ENCODE results near the gene CACNB2.

Gene CACNB2

GRCh38 chr10:18260310-18260922 is 120.2 kb downstream of the CACNB2 start:
- TF ChIP-seq CTCF (IDR thresholded peaks at IDR 0.05) = no peak
- Histone ChIP-seq H3K27ac (no peak overlapping the region), H3K4me1 (peaks cover 0 to 8% (median 0%) of the 10 kb centered on the region in 4 donors), H3K4me3 (no peak overlapping the region), H3K9me3 (no peaks in the 10 kb centered on the region), H3K36me3 (no peaks in the 10 kb centered on the region), H3K27me3 (no peaks in the 10 kb centered on the region)
- intact Hi-C loops (cut with DNase I; ENCODE audit: low total_unique reads) = no loop called here
- DNase-seq = no peak

DNA sequence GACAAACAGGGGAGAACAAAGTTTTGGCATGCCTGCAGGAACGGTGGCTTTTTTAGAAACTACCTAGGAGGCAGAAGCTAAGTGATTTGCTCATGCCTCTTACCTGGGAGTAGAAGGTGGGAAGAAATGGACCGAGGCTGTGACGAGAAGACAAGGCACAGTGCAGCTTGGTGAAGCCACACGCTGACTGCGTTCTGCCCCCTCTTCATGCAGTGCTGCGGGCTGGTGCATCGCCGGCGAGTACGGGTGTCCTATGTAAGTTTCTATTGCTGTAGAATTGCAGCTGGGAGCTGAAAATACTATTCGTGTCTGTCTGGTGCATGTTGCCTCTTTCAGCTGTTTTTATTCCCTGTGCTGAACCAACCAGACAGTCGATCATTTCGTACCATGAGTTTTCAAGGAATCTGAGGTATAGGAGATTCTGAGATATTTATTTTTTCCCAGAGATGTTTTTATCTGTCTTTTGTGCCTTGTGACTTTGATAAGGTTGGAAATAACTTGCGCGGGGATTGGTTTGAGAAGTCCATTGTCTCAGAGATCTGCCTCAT is 120.9 kb downstream of the CACNB2 start:
- Histone ChIP-seq H3K27ac (no peak overlapping the region), H3K4me1 (peaks cover 0 to 5% (median 0%) of the 10 kb centered on the region in 4 donors), H3K4me3 (no peak overlapping the region), H3K9me3 (no peaks in the 10 kb centered on the region), H3K27me3 (no peaks in the 10 kb centered on the region), H3K36me3 (no peaks in the 10 kb centered on the region)
- intact Hi-C loops (cut with DNase I; ENCODE audit: low total_unique reads) = no loop called here
- no peak for TF ChIP-seq CTCF (IDR thresholded peaks at IDR 0.05)
- DNase-seq = no peak

DNA sequence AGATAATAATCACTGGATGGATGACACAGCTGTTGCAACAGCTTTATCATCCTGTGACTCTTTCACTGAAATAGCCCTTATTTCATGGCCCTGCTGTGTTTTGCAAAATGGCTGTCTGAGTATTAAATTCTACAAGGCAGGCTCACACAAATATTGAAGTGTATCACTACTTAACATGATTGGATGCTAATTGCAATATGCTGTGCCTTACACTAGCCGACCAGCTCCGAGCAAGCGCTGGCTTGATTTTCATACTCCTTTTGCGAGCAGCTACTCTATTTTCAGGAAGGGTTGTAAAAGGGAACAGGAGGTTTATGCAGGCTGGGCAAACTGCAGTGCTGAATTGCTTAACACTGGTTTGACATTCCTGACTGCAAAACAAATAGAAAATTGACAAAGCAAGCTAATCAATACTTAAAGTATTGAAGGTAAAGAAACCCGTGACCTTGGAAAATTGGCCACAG is 121.6 kb downstream of the CACNB2 start:
- DNase-seq = no peak
- intact Hi-C loops (cut with DNase I; ENCODE audit: low total_unique reads) = no loop called here
- Histone ChIP-seq H3K4me3 (no peak overlapping the region), H3K4me1 (no peaks in the 10 kb centered on the region), H3K27me3 (no peaks in the 10 kb centered on the region), H3K27ac (no peak overlapping the region), H3K36me3 (no peaks in the 10 kb centered on the region), H3K9me3 (no peaks in the 10 kb centered on the region)
- no peak for TF ChIP-seq CTCF (IDR thresholded peaks at IDR 0.05)

GRCh38 chr10:18264466-18265050 is 124.3 kb downstream of the CACNB2 start:
- H3K9me3 ChIP-seq = no peaks in the 10 kb centered on the region
- no peaks in the 10 kb centered on the region for H3K27me3 ChIP-seq
- no peak for DNase-seq
- no peak overlapping the region for H3K4me3 ChIP-seq
- H3K4me1 ChIP-seq = no peaks in the 10 kb centered on the region
- no peak for TF ChIP-seq CTCF (IDR thresholded peaks at IDR 0.05)
- H3K36me3 ChIP-seq = no peaks in the 10 kb centered on the region
- no peak overlapping the region for H3K27ac ChIP-seq
- intact Hi-C loops (cut with DNase I; ENCODE audit: low total_unique reads) = no loop called here

GRCh38 chr10:18268005-18268404 is 127.8 kb downstream of the CACNB2 start:
- no peaks in the 10 kb centered on the region for H3K9me3 ChIP-seq
- no peak overlapping the region for H3K4me3 ChIP-seq
- no peaks in the 10 kb centered on the region for H3K4me1 ChIP-seq
- no peak overlapping the region for H3K27ac ChIP-seq
- H3K27me3 ChIP-seq = no peaks in the 10 kb centered on the region
- intact Hi-C loops (cut with DNase I; ENCODE audit: low total_unique reads) = no loop called here
- no peak for DNase-seq
- TF ChIP-seq CTCF (IDR thresholded peaks at IDR 0.05) = no peak
- no peaks in the 10 kb centered on the region for H3K36me3 ChIP-seq
